Right lobe of liver (tissue), 6 donors: ENCODE measurements around the gene ARIH1. TPM values are rescaled to one million over a fixed set of nuclear protein-coding genes. Genes with fewer than 3 reads are reported as not detected.

ENCODE experiments used
- ATAC-seq, 4 donors: fragments of 200-7000 bp; cut with Tn5 transposase; one replicate each; pipeline ENCODE4 v1.9.1; 2020; ENCODE audit warnings: mild to moderate bottlenecking in 4 of 4, moderate library complexity in 4 of 4
- DNase-seq, 3 donors: peaks; one replicate each; pipeline ENCODE4 v3.0.0-alpha.2; 2020
- H3K27ac ChIP-seq, 3 donors: fragments of 200-600 bp; one replicate each; pipeline ENCODE4 v1.8.0; 2022
- H3K27me3 ChIP-seq, 2 donors: fragments of 200-600 bp; one replicate each; pipeline ENCODE4 v1.8.0; 2022
- H3K36me3 ChIP-seq, 4 donors: fragments of 200-600 bp; sonication (generic) in 1 of 4; one replicate each; pipeline versions ENCODE4 v1.5.1 to v1.8.0; 2017 to 2022; ENCODE audit warnings: control low read depth in 1 of 4
- H3K4me1 ChIP-seq, 4 donors: fragments of 200-600 bp; sonication (generic) in 1 of 4; one replicate each; pipeline versions ENCODE4 v1.5.1 to v1.8.0; 2017 to 2022; ENCODE audit warnings: control low read depth in 1 of 4
- H3K4me3 ChIP-seq, 3 donors: fragments of 200-600 bp; one replicate each; pipeline ENCODE4 v1.8.0; 2022
- H3K9me3 ChIP-seq, 4 donors: fragments of 200-600 bp; sonication (generic) in 1 of 4; one replicate each; pipeline versions ENCODE4 v1.5.1 to v1.8.0; 2017 to 2022; ENCODE audit warnings: control low read depth in 1 of 4
- POLR2A ChIP-seq: fragments of 450-650 bp; IDR thresholded peaks from one replicate; pipeline ENCODE4 v1.6.1; 2017; ENCODE audit warnings: antibody characterized with exemption, mild to moderate bottlenecking
- WGBS: methylation state at CpG from one replicate; pipeline ENCODE4 v1.1.6; 2018; ENCODE audit warnings: low coverage, low lambda C conversion rate; ENCODE audit not compliant: insufficient coverage; ENCODE audit errors: missing lambda C conversion rate; 5-methylcytosine and 5-hydroxymethylcytosine counted together
- intact Hi-C, 2 donors: fragments of 100-400 bp; cut with DNase I; formaldehyde crosslinking; loops; one replicate each; pipeline versions ENCODE4 v1.11.2 to v1.14.1; 2022
- total RNA-seq, 6 experiments: library from RNA; depleted of rRNA in 2 of 6; stranded (reverse); fragments of >200 nt in 2 of 6; fragmentation: NEBNext Ultra II Directional in 3 of 6; extraction: Animal tissue kit (Norgen Biotek cat#: 25700) in 3 of 6; gene quantifications; one replicate each; pipeline versions ENCODE4 v1.1.0 to v1.2.4, GENCODE V29; 2016 to 2023
- TF ChIP-seq, protein P1 (sequence below), 4 donors: fragments of 200-600 bp in 3 of 4; fragments of 450-650 bp in 1 of 4; IDR thresholded peaks; one replicate each; pipeline versions ENCODE4 v1.5.1 to v1.8.0; 2016 to 2022; ENCODE audit warnings: antibody characterized with exemption in 4 of 4, mild to moderate bottlenecking in 2 of 4
- donor health status: DM: no; HTN: yes; CAD: no.
- donor health status: DM: no; HTN: no; CAD: no.
- donor health status: DM: no; HTN: no; CAD: no.
- donor health status: DM: no; HTN: yes; CAD: no.
- donor health status: DM: no; HTN: yes; CAD: no.

ARIH1 gene
- total RNA-seq, 6 experiments from 2014 or later: 19.3 to 84.7 (median 69.9) TPM

- 58% methylated on average over 2 of the region's 7 CpGs for WGBS
- TF ChIP-seq, protein P1, sequence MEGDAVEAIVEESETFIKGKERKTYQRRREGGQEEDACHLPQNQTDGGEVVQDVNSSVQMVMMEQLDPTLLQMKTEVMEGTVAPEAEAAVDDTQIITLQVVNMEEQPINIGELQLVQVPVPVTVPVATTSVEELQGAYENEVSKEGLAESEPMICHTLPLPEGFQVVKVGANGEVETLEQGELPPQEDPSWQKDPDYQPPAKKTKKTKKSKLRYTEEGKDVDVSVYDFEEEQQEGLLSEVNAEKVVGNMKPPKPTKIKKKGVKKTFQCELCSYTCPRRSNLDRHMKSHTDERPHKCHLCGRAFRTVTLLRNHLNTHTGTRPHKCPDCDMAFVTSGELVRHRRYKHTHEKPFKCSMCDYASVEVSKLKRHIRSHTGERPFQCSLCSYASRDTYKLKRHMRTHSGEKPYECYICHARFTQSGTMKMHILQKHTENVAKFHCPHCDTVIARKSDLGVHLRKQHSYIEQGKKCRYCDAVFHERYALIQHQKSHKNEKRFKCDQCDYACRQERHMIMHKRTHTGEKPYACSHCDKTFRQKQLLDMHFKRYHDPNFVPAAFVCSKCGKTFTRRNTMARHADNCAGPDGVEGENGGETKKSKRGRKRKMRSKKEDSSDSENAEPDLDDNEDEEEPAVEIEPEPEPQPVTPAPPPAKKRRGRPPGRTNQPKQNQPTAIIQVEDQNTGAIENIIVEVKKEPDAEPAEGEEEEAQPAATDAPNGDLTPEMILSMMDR (IDR thresholded peaks at IDR 0.05): no peak
- TF ChIP-seq POLR2A: no peak
- Histone ChIP-seq H3K27ac (no peak overlapping the region), H3K9me3 (no peaks in the 10 kb centered on the region), H3K36me3 (no peaks in the 10 kb centered on the region), H3K27me3 (no peaks in the 10 kb centered on the region), H3K4me3 (no peak overlapping the region), H3K4me1 (peaks cover 0 to 50% (median 10%) of the 10 kb centered on the region in 4 donors)
- no peak for DNase-seq
- intact Hi-C loops: no loop called here
- ATAC-seq: no peak
Measured at GRCh38 chr15:72489943-72490554, 15.9 kb downstream of the ARIH1 start.

- no peaks in the 10 kb centered on the region for H3K36me3 ChIP-seq
- intact Hi-C loops: no loop called here
- ATAC-seq: peak in 1 of 4 donors; percentile 71
- DNase-seq: no peak
- H3K27ac ChIP-seq: no peak overlapping the region
- 38% methylated on average over 2 of the region's 2 CpGs for WGBS
- H3K4me1 ChIP-seq: peaks cover 0 to 49% (median 10%) of the 10 kb centered on the region in 4 donors
- no peaks in the 10 kb centered on the region for H3K27me3 ChIP-seq
- no peak for TF ChIP-seq POLR2A
- TF ChIP-seq, protein P1 (IDR thresholded peaks at IDR 0.05): no peak
- H3K9me3 ChIP-seq: no peaks in the 10 kb centered on the region
- H3K4me3 ChIP-seq: no peak overlapping the region
Measured at GRCh38 chr15:72491768-72492167, 17.6 kb downstream of the ARIH1 start.

DNA sequence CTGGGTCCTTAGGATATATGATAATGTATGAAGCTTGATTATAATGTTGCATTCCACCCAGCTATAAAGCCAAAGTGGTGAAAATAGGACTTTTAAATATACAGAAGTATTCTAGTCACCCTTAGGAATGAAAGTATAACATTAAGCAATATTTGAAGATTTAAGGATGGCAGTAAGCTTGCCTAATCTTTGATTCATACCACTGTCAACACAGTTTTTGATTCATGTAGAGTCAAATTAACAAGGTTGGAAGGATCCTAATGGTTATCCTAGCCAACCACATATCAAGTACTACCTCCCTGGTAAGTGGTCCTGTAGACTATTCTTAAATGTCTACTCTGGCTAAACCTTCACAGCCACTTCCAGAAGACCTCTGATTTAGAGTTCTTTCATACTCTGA lies 18.6 kb downstream of the ARIH1 start:
- Histone ChIP-seq H3K9me3 (no peaks in the 10 kb centered on the region), H3K4me1 (peaks cover 0 to 43% (median 10%) of the 10 kb centered on the region in 4 donors), H3K27me3 (no peaks in the 10 kb centered on the region), H3K4me3 (no peak overlapping the region), H3K36me3 (no peaks in the 10 kb centered on the region), H3K27ac (peak overlapping the region in 1 of 3 donors; percentile 19)
- TF ChIP-seq POLR2A: no peak
- TF ChIP-seq, protein P1 (IDR thresholded peaks at IDR 0.05): no peak
- intact Hi-C loops: no loop called here
- no peak for DNase-seq
- ATAC-seq: peak in 3 of 4 donors; percentile 54 to 73 (median 58)

- DNase-seq: no peak
- Histone ChIP-seq H3K36me3 (no peaks in the 10 kb centered on the region), H3K4me3 (no peak overlapping the region), H3K9me3 (no peaks in the 10 kb centered on the region), H3K27ac (peak overlapping the region in 1 of 3 donors; percentile 19), H3K4me1 (peaks cover 0 to 40% (median 10%) of the 10 kb centered on the region in 4 donors), H3K27me3 (no peaks in the 10 kb centered on the region)
- intact Hi-C loops: no loop called here
- 16% methylated on average over 2 of the region's 2 CpGs for WGBS
- TF ChIP-seq, protein P1 (IDR thresholded peaks at IDR 0.05): no peak
- no peak for TF ChIP-seq POLR2A
- ATAC-seq: peak; percentile 79 to 91 (median 84)
Measured at GRCh38 chr15:72493220-72493619, 19.1 kb downstream of the ARIH1 start.
